G401.6 (cell line): ENCODE results near the gene RASD2.

Source experiments
- FAIRE-seq: peaks from 2 replicates; lab custom pipeline; 2012; peaks lifted over from hg19 to GRCh38; lab: Jason Lieb, UNC

The RASD2 gene

GRCh38 chr22:35518811-35519210 is 21.8 kb upstream of the RASD2 start:
- no peak for FAIRE-seq

- FAIRE-seq = no peak
These were observed 21.2 kb upstream of the RASD2 start for GRCh38 chr22:35519306-35520000.

- no peak for FAIRE-seq
These were observed 19.0 kb upstream of the RASD2 start for GRCh38 chr22:35521358-35522224.

- no peak for FAIRE-seq
These were observed 18.1 kb upstream of the RASD2 start for GRCh38 chr22:35522225-35523149.

GRCh38 chr22:35523167-35523947 is 17.3 kb upstream of the RASD2 start:
- no peak for FAIRE-seq

- FAIRE-seq = no peak
These were observed 15.5 kb upstream of the RASD2 start for GRCh38 chr22:35524966-35525686.

GRCh38 chr22:35525687-35526332 is 14.8 kb upstream of the RASD2 start:
- no peak for FAIRE-seq

GRCh38 chr22:35526333-35526979 is 14.2 kb upstream of the RASD2 start:
- FAIRE-seq = no peak

GRCh38 chr22:35528927-35529326 is 11.7 kb upstream of the RASD2 start:
- no peak for FAIRE-seq

GRCh38 chr22:35530700-35531099 is 9.9 kb upstream of the RASD2 start:
- FAIRE-seq = no peak

GRCh38 chr22:35531202-35531601 is 9.4 kb upstream of the RASD2 start:
- FAIRE-seq = no peak

- FAIRE-seq = no peak
These were observed 9.0 kb upstream of the RASD2 start for GRCh38 chr22:35531676-35532075.

GRCh38 chr22:35533365-35534029 is 7.1 kb upstream of the RASD2 start:
- FAIRE-seq = no peak

GRCh38 chr22:35534091-35534490 is 6.5 kb upstream of the RASD2 start:
- FAIRE-seq = no peak

GRCh38 chr22:35537232-35537631 is 3.4 kb upstream of the RASD2 start:
- no peak for FAIRE-seq

- FAIRE-seq = no peak
These were observed 1.8 kb upstream of the RASD2 start for GRCh38 chr22:35538801-35539321.

GRCh38 chr22:35539487-35539886 is 1.1 kb upstream of the RASD2 start:
- no peak for FAIRE-seq

GRCh38 chr22:35539910-35540594 is 579 bp upstream of the RASD2 start:
- FAIRE-seq = no peak
